Kidney (tissue), 14 donors: ENCODE results near the gene LIMK2. TPM values are rescaled to one million over a fixed set of nuclear protein-coding genes. Genes with fewer than 3 reads are reported as not detected.

ENCODE experiments used
- DNase-seq, 5 donors: peaks; one replicate each; pipeline ENCODE4 v3.0.0-alpha.2; 2013 to 2020
- FAIRE-seq: peaks from 2 replicates; lab custom pipeline; 2012; peaks lifted over from hg19 to GRCh38; lab: Jason Lieb, UNC
- H3K27ac ChIP-seq, 2 donors: one replicate each; pipeline ENCODE4 v1.7.0; 2013; ENCODE audit warnings: low read depth in 2 of 2, low read length in 2 of 2, inconsistent platforms in 1 of 2
- H3K27me3 ChIP-seq: one replicate; pipeline ENCODE4 v1.7.1; 2013; ENCODE audit warnings: low read length, inconsistent platforms; ENCODE audit not compliant: control insufficient read depth, insufficient read depth
- H3K36me3 ChIP-seq, 3 donors: one replicate each; pipeline versions ENCODE4 v1.7.0 to v1.7.1; 2013; ENCODE audit warnings: low read length in 3 of 3, control low read depth in 1 of 3, inconsistent platforms in 1 of 3; ENCODE audit not compliant: insufficient read depth in 3 of 3, control insufficient read depth in 2 of 3
- H3K4me1 ChIP-seq, 3 donors: one replicate each; pipeline versions ENCODE4 v1.7.0 to v1.7.1; 2013; ENCODE audit warnings: low read length in 3 of 3, inconsistent platforms in 1 of 3, low read depth in 1 of 3; ENCODE audit not compliant: control insufficient read depth in 2 of 3, insufficient read depth in 2 of 3
- H3K4me3 ChIP-seq, 3 donors: one replicate each; pipeline versions ENCODE4 v1.7.0 to v1.8.1; 2013; ENCODE audit warnings: low read length in 3 of 3, control low read depth in 1 of 3, inconsistent platforms in 1 of 3
- H3K9ac ChIP-seq, 3 donors: one replicate each; pipeline versions ENCODE4 v1.7.0 to v1.7.1; 2013; ENCODE audit warnings: low read length in 3 of 3, control low read depth in 1 of 3, inconsistent platforms in 1 of 3
- H3K9me3 ChIP-seq, 3 donors: one replicate each; pipeline versions ENCODE4 v1.7.0 to v1.7.1; 2013; ENCODE audit warnings: low read length in 3 of 3, control low read depth in 1 of 3, inconsistent platforms in 1 of 3; ENCODE audit not compliant: control insufficient read depth in 2 of 3, insufficient read depth in 1 of 3
- CTCF ChIP-seq: IDR thresholded peaks from 3 replicates; pipeline ENCODE4 v1.5.1; 2012; ENCODE audit warnings: mild to moderate bottlenecking, moderate library complexity, borderline replicate concordance; ENCODE audit not compliant: insufficient read depth; ENCODE audit errors: extremely low read depth
- intact Hi-C: fragments of 100-400 bp; cut with DNase I; formaldehyde crosslinking; loops from one replicate; pipeline ENCODE4 v1.11.1; 2022
- polyA plus RNA-seq: library from polyadenylated mRNA; stranded (reverse); fragments of 350-450 nt; fragmentation: Illumina TruSeq; extraction: RNeasy Lipid Tissue Mini Kit (QIAGEN cat#74804); gene quantifications from one replicate; pipeline ENCODE4 v1.2.3, GENCODE V29; 2014; ENCODE audit warnings: low read depth, low replicate concordance; ENCODE audit not compliant: insufficient read depth
- total RNA-seq: library from RNA; stranded (reverse); fragmentation: NEBNext Ultra II Directional; extraction: Animal tissue kit (Norgen Biotek cat#: 25700); gene quantifications from one replicate; pipeline ENCODE4 v1.2.1, GENCODE V29; 2021
- donor health status: control.
- donor health status: control.
- donor health status: control.
- donor health status: control.
- donor health status: control.
- donor health status: DM: yes; HTN: yes; CAD: no.
- donor health status: Normal renal cell carcinoma (clear cell type).

The LIMK2 gene
- total and polyA plus RNA-seq, 2 donors from 2014 or later = 20.3 to 48.2 TPM

- Histone ChIP-seq H3K9me3 (no peaks in the 10 kb centered on the region), H3K4me1 (peaks cover 8 to 24% (median 23%) of the 10 kb centered on the region in 3 donors), H3K4me3 (no peak overlapping the region), H3K36me3 (peaks cover 4 to 19% (median 14%) of the 10 kb centered on the region in 3 donors), H3K27ac (no peak overlapping the region), H3K27me3 (no peaks in the 10 kb centered on the region), H3K9ac (no peak overlapping the region)
- no peak for DNase-seq
- no peak for FAIRE-seq
- intact Hi-C loops = no loop called here
- no peak for TF ChIP-seq CTCF
Observed at GRCh38 chr22:31274017-31274416, 61.9 kb downstream of the LIMK2 start.

- intact Hi-C loops = no loop called here
- no peaks in the 10 kb centered on the region for H3K27me3 ChIP-seq
- H3K27ac ChIP-seq = no peak overlapping the region
- H3K36me3 ChIP-seq = peaks cover 7 to 26% (median 20%) of the 10 kb centered on the region in 3 donors
- TF ChIP-seq CTCF = no peak
- no peak for FAIRE-seq
- no peak for DNase-seq
- peaks cover 8 to 23% (median 20%) of the 10 kb centered on the region in 3 donors for H3K4me1 ChIP-seq
- no peak overlapping the region for H3K9ac ChIP-seq
- H3K4me3 ChIP-seq = no peak overlapping the region
- no peaks in the 10 kb centered on the region for H3K9me3 ChIP-seq
Observed at GRCh38 chr22:31275018-31275417, 62.9 kb downstream of the LIMK2 start.

- Histone ChIP-seq H3K36me3 (peaks cover 7 to 26% (median 20%) of the 10 kb centered on the region in 3 donors), H3K9ac (no peak overlapping the region), H3K4me1 (peaks cover 8 to 21% (median 16%) of the 10 kb centered on the region in 3 donors), H3K27ac (no peak overlapping the region), H3K9me3 (no peaks in the 10 kb centered on the region), H3K27me3 (no peaks in the 10 kb centered on the region), H3K4me3 (no peak overlapping the region)
- FAIRE-seq = no peak
- TF ChIP-seq CTCF = no peak
- no peak for DNase-seq
- intact Hi-C loops = no loop called here
Observed at GRCh38 chr22:31275576-31275975, 63.5 kb downstream of the LIMK2 start.
